D721Med (cell line): Measurements from ENCODE around the gene DDIAS.
A peak's percentile ranks its signal among the peaks of the same experiment; 100 is the strongest.
"Not testable (repeated sequence)": the region's sequence is repeated elsewhere in the genome, so short reads cannot be mapped to it uniquely, and the experiment has no call there.

Experiments
- DNase-seq: peaks from one replicate; pipeline ENCODE4 v3.0.0; 2011; ENCODE audit warnings: low spot score; ENCODE audit not compliant: insufficient read length
- FAIRE-seq: peaks from 2 replicates; lab custom pipeline; 2011; peaks lifted over from hg19 to GRCh38; lab: Jason Lieb, UNC
- TF ChIP-seq, protein P1 (sequence below): IDR thresholded peaks from 2 replicates; pipeline ENCODE4 v1.5.1; 2012; ENCODE audit warnings: mild to moderate bottlenecking, control low read depth; ENCODE audit not compliant: insufficient read depth; ENCODE audit errors: missing control alignments

DDIAS gene, protein sequence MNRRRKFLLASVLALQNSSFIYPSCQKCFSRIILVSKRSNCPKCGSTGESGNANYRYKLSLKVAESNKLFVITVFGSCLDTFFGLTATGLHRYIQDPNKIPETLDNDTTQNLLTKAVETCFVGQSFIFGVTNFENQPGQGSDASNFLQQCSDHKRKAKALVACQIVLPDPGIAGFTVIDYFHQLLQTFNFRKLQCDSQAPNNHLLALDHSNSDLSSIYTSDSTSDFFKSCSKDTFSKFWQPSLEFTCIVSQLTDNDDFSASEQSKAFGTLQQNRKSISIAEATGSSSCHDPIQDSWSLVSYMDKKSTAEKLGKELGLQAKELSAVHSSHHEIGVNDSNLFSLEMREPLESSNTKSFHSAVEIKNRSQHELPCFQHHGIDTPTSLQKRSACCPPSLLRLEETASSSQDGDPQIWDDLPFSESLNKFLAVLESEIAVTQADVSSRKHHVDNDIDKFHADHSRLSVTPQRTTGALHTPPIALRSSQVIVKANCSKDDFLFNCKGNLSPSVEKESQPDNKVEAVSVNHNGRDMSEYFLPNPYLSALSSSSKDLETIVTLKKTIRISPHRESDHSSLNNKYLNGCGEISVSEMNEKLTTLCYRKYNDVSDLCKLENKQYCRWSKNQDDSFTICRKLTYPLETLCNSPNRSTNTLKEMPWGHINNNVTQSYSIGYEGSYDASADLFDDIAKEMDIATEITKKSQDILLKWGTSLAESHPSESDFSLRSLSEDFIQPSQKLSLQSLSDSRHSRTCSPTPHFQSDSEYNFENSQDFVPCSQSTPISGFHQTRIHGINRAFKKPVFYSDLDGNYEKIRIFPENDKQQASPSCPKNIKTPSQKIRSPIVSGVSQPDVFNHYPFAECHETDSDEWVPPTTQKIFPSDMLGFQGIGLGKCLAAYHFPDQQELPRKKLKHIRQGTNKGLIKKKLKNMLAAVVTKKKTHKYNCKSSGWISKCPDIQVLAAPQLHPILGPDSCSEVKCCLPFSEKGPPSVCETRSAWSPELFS

DNA sequence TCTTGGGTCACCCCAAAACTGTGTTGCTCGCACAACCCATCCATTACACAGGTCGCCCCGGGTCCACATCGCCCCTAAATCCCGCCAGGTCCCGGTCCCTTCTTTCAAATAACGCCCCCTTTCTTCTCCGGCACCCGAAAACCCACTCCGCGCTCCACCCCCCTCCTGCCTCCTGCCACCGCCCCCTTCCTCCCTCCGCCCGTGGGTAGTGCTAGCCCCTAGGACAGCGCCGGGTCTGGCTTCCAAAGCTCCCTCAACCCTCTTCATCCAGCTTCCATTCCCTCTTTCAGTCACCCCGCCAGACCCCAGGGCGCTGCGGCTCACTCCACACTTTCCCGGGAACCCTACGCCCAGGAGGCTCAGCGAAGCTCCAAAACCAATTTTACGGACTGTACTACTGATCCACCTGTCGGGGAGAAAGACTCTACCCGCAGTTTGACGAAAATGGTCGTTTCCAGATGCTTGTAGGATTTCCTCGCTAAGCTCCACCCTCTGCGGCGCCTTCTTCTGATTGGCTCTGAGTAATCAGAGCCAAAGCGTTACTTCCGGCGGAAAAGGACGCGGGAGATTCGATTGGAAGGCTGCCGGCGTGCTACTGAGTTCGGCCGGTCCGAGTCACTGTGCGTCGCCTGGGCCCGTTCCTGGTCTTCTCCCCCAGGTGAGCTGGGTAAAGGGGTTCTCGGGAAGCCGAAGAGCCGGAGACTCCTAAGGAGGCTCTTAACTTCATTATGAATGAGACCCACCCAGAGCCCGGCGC is at the start of gene DDIAS:
Gene DDIAS, plus strand, starts transcription at position 572 of the 757 bp plus-strand sequence. CDS start 13,003 bp downstream, outside the sequence.
- DNase-seq (peak; percentile 47), FAIRE-seq (peak; percentile 35)
- TF ChIP-seq, protein P1, sequence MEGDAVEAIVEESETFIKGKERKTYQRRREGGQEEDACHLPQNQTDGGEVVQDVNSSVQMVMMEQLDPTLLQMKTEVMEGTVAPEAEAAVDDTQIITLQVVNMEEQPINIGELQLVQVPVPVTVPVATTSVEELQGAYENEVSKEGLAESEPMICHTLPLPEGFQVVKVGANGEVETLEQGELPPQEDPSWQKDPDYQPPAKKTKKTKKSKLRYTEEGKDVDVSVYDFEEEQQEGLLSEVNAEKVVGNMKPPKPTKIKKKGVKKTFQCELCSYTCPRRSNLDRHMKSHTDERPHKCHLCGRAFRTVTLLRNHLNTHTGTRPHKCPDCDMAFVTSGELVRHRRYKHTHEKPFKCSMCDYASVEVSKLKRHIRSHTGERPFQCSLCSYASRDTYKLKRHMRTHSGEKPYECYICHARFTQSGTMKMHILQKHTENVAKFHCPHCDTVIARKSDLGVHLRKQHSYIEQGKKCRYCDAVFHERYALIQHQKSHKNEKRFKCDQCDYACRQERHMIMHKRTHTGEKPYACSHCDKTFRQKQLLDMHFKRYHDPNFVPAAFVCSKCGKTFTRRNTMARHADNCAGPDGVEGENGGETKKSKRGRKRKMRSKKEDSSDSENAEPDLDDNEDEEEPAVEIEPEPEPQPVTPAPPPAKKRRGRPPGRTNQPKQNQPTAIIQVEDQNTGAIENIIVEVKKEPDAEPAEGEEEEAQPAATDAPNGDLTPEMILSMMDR: no peak

- FAIRE-seq (no peak), DNase-seq (no peak)
- TF ChIP-seq, protein P1: no peak
Observed at GRCh38 chr11:82854242-82854641, 47.3 kb upstream of the DDIAS start.

DNA sequence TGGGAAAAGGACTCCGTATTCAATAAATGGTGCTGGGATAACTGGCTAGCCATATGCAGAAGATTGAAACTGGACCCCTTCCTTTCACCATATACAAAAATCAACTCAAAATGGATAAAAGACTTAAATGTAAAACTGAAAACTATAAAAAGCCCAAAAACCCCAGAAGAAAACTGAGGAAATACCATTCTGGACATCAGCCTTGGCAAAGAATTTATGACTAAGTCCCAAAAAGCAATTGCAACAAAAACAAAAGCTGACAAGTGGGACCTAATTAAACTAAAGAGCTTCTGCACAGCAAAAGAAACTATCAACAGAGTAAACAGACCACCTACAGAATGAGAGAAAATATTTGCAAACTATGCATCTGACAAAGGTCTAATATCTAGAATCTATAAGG is 46.6 kb upstream of the DDIAS start:
- FAIRE-seq: not testable (repeated sequence)

GRCh38 chr11:82855616-82856015 is 45.9 kb upstream of the DDIAS start:
- no peak for DNase-seq
- TF ChIP-seq, protein P1: no peak
- no peak for FAIRE-seq

More for the DNA sequence above, 46.6 kb upstream of the DDIAS start:
- DNase-seq: not testable (repeated sequence)

- no peak for FAIRE-seq
Observed at GRCh38 chr11:82857145-82857544, 44.4 kb upstream of the DDIAS start.

GRCh38 chr11:82858133-82858532 is 43.4 kb upstream of the DDIAS start:
- no peak for FAIRE-seq
- no peak for DNase-seq

More at GRCh38 chr11:82857145-82857544, 44.4 kb upstream of the DDIAS start:
- TF ChIP-seq, protein P1: no peak
- no peak for DNase-seq

More at GRCh38 chr11:82858133-82858532, 43.4 kb upstream of the DDIAS start:
- TF ChIP-seq, protein P1: no peak
